ENCODE measurements around the gene SH3BP4.

The SH3BP4 gene

DNA sequence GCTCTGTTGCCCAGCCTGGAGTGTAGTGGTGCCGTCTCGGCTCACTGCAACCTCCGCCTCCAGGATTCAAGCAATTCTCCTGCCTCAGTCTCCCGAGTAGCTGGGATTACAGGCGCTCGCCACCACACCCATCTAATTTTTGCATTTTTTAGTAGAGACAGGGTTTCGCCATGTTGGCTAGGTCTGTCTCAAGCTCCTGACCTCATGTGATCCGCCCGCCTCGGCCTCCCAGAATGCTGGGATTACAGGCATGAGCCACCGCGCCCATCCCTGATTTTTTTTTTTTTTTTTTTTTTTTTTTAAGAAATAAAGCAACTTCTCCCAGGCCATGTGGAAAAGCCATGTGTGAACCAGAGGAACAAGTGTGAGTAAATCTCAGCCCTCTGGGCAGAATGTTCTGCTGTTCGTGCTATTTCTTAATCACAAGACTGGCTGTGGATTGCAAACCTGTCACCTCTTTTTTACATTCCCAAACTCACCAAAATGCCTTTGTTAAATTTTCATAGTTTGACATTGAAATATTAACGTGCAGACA lies 6.4 kb upstream of the SH3BP4 start:
- DNase-seq = no peak

DNA sequence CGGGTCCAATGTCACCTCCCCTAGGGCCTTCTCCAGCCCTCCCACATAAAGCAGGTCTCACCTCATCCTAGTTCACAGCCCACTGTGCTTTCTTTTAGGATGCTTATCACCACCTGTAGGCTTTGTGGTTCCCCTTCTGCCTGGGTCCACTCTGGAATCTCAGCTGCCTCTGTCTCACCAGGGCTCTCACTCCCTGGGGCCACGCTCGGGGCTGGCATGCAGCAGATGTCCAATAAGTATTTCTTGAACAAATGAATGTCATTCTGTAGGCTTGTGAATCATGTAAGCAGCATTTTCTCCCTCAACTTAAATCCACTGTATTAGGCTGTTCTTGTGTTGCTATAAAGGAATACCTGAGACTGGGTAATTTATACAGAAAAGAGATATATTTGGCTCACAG lies 4.3 kb upstream of the SH3BP4 start:
- no peak for DNase-seq

DNA sequence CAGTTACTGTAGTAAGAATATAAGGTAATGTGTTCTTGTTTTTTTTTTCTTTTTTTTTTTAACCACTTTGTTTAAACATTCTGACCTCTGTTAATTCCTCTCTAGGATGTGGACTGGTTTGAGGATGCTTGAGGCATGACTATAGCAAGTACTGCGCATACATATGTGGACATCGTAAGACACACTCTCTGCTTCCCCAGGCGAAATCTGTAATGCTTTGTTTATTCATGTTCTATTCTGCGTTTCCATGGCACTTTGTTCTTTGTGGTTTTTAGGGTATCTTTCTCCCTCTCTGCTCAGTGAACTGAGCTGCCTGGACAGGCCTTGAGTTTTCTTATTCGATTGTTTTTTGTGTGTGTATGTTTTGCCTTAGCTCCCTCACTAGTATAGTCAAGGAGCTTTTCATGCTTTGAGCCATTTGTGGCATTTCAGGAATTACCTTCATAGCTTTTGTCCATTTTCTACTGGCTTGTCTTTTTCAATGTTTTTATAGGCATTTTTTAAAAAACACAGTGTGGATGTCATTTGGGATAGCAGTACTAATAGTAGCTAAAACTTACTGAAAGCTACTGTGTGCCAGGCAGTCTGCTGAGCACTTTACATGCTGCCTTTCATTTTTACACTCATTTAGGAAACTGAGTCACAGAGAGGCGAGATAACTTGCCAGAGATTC lies 1.9 kb upstream of the SH3BP4 start:
- DNase-seq = no peak

DNA sequence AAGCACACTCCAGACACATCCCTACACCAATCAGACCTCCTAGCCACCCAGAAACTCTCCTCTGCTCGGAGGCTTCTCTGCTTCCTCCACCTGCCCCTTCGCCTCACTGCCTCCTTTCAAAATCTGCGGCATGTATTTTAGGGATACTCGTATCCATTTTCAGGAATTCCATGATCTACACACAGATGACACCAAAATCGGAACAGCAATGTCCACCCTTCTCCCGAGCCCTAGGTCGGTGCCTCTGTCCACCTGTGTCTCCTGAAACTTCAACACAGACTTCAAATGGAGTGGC lies 1.4 kb upstream of the SH3BP4 start:
- DNase-seq = no peak

DNA sequence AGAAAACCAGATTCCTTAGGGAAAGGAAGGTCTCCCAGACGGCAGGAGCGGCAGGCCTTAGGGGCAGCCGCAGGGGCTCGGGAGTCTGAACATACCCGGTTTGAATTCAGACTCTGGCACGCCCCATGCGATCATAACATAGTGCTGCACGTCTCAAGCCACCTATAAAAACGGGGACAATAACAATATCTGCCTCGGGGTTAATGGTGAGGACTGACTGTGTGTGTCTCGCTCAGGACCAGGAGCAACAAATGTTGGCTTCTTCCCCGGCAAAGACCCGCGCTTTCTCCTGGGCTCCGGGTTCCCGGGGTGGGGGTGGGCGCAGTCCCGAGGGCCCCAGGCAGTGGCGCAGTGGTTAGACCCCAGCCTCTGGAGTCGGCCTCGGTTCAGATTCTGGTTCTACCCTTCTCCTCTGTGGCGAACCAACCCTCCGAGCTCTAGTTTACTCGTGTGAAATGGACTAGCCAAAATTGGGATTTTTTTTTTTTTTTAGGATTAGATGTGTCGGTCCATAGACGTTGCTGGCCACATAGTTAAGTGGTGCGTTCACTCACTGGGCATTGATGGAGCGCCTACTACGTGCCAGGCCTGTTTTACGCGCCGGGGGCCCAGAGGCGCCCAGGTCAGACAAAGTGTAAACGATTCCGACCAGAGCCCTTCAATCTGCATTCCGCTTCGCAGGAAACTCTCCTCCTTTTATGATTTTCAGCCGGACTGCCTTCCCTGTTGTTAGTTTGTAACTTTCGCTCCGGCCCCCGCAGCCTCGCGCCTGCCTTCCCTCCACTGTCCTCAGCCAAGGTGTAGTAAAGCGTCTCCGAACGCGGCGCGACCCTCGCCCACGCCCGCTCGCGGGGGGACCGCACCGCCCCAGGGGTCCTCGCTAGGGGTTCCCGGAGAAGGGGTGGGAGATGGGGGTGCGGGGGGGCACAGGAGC lies 820 bp upstream of the SH3BP4 start:
- no peak for DNase-seq

DNA sequence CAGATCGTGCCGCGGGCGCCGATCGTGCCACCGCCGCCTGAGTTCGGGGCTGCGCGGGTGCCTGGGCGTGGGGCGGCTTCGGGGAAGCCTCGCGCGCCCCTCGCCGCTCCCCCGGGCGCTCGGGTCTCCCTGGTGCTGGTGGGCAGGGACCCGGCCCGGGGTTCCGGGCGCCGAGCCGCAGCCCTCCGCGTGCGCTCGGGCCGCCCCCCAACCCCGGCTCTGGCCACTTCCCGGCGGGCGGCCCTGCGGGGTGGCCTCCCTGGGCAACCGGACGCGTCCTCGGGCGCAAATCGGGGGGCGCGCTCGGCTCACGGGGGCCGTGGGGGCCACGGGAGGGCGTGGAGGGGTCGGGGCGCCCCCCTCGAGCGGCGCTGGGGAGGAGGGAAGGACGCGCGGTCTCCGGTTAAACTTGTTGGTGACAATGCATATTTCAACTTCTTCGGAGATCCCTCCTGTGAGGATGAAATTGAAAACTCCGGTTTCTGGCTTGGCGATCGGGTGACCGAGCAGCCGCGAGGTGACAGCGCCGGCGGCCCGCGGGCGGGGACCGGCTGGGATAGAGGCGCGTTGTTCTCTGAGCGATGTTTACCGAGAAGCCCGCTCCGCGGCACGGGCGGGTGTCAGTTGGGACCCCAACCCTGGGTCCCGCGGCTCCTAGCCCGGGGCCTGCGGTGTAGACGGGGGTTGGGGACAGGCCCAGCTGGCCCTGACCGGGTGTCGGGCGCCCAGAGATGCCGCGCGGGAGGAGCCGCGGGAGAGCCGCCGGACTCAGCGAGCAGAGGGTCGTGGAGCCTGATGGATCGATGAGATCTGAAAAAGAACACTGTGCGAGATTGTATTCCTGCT lies 676 bp downstream of the SH3BP4 start:
- no peak for DNase-seq

DNA sequence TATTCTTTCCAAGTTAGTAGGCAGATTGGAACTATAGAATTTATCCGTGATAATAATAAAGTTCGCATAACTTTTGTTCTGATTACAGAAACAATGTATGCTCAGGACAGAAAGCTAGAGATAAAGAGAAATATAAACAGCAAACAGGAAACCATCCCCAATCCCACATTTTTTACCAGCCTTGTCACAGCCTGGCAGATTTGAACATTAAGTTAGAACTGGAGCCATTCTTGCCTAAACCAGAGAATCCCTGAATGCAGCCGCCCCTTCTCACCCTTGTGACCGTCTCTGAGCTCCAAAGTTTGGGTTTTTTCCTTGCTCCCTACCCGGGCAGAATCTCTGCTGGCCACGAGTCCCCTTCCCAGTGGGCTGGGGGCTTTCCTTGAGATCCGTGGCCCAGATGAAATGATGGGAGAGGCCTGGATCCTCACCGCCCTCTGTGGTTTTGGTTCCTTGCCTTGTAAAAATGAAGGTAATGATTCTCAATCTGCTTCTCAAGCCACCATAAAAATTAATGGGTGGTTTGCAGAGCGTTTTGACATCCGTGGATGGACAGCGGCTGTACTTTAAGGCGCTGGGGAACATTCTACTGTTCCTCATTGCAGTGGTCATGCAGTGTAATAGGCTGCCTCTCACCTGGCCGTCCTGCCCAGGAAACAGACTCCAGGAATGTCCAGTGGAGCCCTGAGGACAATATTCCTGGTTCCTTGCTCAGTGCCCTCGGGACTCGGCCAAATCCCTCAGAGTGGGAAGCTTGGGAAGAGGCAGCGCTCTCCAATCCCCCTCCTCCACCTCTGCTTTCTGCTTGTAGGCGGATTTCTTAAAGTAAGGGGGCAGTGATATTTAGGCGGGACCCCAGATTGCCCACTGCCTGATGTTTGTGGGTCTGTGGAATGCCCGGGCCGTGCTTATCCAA lies 1.6 kb downstream of the SH3BP4 start:
- DNase-seq = no peak

DNA sequence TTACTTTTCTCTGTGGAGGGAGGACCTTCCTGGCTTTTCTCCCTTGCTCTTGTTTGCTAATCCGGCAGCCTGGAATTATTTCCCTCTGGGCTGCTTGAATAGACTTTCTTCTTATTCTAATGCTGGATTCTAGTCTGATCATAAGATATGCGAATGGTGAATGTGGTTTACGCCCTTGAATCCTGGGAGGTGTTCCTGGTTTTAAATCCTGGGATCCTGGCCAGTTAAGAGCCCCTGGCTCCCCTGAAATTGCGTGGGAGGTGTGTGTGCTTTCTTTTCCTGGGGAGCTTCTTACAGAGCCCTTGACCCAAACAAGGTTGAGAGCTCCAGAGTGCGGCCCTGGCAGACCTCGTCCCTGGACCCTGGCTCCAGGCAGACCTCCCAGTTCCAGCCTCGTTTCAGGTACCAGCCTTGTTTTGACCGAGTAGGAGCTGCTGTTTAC lies 2.8 kb downstream of the SH3BP4 start:
- no peak for DNase-seq

DNA sequence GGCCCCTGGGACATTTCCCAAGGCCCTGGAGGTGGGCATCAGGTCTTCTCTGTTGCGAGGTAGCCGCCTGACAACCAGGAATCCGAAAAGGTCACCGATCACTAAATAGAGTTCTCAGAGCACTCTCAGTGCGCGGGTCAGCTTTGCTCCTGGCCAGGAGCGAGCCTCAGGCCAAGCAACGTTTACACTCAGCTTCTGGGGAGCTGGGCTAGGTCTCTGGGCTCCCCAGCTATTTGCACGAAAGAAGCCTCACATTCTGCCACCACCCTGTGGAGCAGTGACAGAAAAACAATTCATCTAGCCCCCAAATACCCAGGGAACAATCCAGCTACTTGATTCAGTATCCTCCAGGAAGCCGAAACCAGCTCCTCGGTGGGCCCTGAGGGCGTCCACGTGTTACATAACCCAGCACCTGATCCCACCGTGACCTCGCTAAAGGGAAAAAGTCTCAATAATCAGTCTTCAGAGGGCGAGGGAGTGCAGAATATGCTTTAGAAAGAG lies 3.3 kb downstream of the SH3BP4 start:
- no peak for DNase-seq

DNA sequence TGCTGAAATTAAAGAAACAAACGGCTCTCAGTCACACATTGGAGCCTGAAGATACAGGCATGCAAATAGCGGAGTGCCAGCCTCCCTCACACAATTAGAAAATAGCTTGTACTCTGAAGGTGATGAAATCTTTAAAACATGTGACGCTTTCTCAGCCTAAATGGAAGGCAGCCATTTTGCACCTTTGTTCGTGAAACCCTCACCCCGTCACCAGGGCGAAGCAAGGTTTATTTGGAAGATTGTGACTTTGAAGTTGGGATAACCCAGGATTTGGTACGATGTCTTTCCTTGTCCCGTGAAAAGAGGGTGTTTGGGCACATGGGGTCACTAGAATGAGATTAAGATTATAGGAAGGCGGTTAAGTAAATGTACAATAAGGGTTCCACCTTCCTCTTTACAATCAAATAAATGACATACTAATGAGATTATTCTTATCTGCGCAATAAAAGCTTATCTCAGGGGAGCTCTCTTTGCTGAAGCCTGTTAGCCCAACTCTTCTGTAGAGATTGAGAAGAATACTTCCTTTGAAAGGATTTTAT lies 4.2 kb downstream of the SH3BP4 start:
- no peak for DNase-seq

DNA sequence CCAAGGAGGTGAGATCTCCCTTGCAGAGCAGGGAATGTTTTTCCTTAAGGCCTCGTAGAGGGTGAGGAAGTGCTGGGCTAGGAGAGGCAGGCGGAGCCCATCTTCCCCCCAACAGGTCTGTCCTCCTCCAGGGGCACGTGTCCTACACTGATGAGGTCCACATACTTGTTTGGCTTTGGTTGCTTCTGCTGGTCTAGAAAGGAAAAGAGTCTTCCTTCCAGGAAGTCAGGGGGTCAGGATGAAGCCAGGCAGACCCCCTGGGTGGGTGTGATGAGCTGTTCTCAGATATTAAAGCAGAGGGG lies 6.0 kb downstream of the SH3BP4 start:
- no peak for DNase-seq

DNA sequence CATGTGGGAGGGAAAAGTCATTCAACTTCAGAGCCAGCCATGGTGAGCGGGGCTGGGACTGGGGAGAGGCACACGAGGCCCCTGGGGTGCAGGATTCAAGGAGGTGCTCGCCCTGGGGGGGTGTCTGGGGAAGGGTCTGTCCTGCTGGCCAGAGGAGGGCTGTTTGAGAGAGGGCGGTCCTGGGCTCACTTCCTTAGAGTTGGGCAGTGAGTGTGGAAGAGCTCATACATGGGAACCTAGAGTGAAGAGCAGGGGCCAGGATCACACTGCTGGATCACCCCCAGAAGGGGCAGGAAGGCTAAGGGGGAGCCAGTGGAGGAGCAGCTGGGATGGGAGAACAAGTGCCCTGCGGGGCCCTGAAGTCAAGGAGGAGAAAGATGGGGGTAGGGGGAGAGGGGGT lies 6.5 kb downstream of the SH3BP4 start:
- DNase-seq = no peak

DNA sequence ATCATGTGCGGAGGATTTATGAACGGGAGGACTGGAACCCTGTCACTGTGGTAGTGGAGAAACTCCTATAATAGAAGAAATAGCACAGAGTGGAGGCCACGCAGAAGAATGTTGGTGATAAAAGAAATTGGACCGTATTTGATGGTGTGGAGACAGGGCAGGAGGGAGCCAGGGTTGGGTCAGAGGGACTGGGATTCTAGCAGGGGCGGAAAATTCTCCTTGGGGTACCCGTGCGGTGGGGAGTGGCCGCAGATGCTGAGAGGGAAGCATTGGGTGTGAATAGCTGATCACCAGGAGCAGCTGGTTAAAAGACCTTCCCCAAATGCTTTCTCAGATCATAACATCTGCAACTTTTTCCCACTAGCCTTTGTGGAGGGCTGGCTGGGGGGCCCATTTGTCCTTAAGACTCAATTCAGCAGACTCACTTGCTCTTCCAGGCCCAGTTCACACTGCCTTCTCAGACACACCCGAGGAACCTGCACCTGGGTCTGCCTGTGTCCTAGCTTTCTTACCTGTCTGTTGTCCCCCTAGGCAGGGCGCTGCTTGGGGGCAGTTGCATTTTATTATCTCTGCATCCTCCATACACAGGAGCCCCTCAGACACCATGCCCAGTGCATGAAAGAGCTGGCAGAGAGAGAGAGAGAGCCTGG lies 7.1 kb downstream of the SH3BP4 start:
- DNase-seq = no peak

DNA sequence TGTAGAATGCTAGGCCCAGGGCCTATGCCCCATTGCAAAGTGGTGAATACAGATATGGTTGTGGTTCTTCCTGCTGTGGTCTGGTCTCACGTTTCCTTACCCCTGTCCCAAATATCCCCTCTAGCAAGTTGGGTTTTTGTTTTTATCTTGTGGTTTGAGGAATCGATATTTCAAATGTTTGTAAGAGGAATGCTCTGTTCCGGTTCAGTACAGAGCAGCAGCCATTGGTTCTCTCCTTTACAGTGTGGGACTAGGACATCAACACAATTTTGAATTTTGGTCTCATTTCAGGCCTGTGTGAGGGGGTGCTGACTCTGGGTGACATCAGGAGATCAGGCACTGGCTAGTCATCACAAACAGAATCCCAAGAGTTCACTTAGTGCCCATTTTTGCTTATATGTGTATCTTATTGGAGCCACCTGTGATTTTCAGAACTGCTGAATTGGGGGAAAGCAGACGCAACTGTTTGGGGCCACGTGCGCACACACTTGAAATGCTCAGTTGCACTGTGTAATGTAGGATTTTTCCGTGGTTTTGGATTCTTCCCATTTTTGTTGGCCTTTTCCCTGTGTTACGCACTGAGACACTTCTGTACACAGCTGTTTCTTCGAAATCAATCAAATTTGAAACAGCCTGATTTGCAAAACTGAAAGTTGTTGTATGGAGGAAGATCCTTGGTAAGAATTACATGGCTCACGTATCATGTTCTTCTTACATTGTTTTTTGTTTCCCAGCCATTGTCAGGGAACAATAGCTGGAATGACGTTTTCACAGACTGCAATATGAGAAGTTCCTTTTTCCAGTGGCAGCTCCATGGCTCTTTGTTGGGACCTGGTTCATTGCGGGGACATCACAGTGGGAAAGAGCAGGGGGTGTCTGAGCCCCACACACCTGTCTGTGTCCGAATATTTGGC lies 8.6 kb downstream of the SH3BP4 start:
- no peak for DNase-seq

DNA sequence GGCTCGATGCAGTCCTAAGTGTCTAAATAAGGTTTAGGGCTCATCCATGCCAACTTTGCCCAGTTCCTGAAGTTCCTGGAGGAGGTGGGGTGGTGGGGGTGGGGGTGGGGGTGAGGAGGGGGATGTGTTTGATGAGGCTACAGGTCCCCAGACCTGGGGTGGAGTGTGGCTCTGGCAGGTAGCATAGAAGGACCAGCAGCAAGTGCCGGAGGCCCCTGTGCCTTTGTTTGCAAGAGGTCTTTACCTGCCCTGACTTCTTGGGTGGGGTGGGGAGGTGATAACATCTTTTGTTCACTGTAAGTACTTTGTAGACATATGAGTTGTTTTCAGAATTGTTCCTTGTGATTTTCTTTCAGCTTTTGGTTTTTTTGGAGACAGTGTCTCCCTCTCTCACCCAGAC lies 10.0 kb downstream of the SH3BP4 start:
- no peak for DNase-seq

DNA sequence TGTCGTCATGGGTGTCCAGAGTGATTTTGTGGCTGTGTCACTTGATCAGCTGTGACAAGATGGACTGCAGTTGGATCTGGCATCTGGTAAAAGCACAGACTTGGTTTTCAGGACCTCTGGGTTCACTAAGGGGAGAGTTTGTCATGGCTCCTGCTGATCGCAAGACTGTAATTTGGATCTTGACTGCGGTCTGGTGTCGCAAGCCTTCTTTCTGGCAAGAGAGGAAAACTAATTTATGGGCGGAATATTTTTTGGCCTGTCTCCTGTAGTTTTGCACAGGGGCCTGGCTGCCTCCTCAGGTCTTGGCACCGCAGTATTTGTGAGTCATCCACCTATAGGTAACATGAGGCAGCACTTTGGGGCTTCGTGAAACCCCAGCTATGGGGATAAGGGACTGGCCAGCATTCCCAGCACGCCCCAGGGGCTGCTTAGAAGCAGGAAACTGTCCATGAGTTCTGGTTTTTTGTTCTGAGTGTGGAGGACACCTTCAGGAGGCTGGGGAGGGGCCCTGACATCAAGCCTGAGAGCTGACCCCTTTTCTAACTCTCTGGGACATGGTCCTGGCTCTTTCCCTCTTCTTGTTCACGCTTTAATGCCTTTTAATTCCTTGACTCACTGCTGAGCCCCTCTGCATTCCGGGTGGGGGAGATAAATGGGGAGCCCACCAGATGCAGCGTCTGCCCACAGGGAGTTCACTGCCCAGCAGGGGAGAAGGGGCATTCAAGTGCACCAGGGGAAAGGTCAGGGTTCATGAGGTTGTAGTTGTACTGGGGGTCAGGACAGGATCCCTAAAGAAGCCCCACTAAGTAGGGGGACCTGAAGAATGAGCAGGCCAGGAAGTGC lies 12.2 kb downstream of the SH3BP4 start:
- DNase-seq = no peak

DNA sequence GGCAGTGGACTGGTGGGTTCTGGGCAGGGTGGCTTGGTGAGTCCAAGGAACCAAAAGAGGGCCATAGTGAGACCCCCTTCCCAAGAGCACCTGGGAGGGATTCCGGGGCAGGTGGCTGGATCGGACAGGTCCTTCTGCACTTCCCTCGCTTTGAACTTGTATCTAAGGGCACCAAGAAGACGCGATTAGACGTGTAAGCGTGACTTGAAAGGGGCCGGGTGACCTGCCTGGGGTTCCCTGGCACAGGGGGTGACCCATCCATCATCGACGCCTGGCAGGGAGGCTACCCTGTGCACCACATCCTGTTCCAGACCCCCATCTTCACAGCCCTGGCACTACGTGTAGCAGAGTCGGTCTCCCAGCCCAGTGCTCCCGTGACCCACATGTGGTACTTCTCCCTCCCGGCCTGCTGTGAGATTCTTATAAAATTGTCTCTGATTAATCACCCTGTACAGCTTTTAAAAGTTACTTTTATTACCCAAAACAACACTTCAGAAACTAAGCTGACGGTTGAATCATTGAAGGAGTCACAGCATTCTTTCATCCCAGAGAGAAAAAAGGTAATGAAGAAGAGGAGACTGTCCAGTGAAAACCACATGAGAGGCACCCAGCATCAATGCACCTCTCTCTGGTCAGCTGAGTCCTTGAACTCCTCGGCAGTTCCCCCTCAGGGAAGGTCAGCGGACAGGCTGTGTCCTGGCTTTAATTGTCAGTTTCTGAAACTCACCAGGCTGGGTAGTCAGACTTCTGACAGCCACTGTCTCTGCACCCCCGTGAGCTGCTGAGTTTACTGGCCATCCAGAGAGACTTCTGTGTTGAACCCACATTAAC lies 13.0 kb downstream of the SH3BP4 start:
- no peak for DNase-seq

DNA sequence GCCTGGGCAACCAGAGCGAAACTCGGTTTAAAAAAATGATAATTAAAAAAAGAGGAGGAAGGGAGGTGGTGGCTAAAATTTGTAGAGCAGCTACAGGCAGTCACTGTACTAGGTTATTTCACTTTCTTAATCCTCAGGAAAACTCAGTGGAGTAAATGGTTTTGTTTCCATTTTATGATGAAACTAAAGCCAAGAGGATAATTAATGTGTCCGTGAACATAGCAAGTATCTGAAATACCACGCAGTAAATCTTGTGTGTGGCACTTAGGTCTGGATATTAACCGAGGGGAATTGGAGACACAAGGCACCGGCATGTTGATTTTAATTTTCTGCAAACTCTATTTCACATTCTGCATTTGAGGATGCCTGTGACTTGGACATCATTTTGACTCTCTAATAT lies 14.5 kb downstream of the SH3BP4 start:
- no peak for DNase-seq
